Liver (tissue), 9 donors: ENCODE results near the gene AKNA. TPM values are rescaled to one million over a fixed set of nuclear protein-coding genes. Genes with fewer than 3 reads are reported as not detected.

ENCODE experiments used
- DNase-seq: peaks from one replicate; pipeline ENCODE4 v3.0.0-alpha.2; 2017; ENCODE audit warnings: low spot score
- H3K27ac ChIP-seq, 2 donors: one replicate each; pipeline ENCODE4 v1.7.0; 2013; ENCODE audit warnings: inconsistent platforms in 2 of 2, low read length in 2 of 2, control low read depth in 1 of 2, low read depth in 1 of 2, mild to moderate bottlenecking in 1 of 2
- H3K27me3 ChIP-seq, 4 donors: one replicate each; pipeline versions ENCODE4 v1.6.1 to v1.7.0; 2013; ENCODE audit warnings: low read length in 3 of 4, inconsistent platforms in 1 of 4, mild to moderate bottlenecking in 1 of 4, moderate library complexity in 1 of 4; ENCODE audit not compliant: control insufficient read depth in 4 of 4, insufficient read depth in 4 of 4
- H3K36me3 ChIP-seq, 4 donors: one replicate each; pipeline versions ENCODE4 v1.6.1 to v1.7.0; 2013; ENCODE audit warnings: low read length in 3 of 4, mild to moderate bottlenecking in 3 of 4, low read depth in 1 of 4, moderate library complexity in 1 of 4; ENCODE audit not compliant: control insufficient read depth in 4 of 4, insufficient read depth in 3 of 4
- H3K4me1 ChIP-seq, 4 donors: one replicate each; pipeline versions ENCODE4 v1.6.1 to v1.7.0; 2013; ENCODE audit warnings: low read length in 3 of 4, mild to moderate bottlenecking in 3 of 4, moderate library complexity in 1 of 4; ENCODE audit not compliant: control insufficient read depth in 4 of 4, insufficient read depth in 4 of 4
- H3K4me3 ChIP-seq, 3 donors: one replicate each; pipeline versions ENCODE4 v1.6.1 to v1.7.0; 2013; ENCODE audit warnings: low read length in 3 of 3, control low read depth in 1 of 3, low read depth in 1 of 3, mild to moderate bottlenecking in 1 of 3
- H3K9ac ChIP-seq, 2 donors: one replicate each; pipeline ENCODE4 v1.7.0; 2013; ENCODE audit warnings: low read length in 2 of 2, mild to moderate bottlenecking in 2 of 2, moderate library complexity in 2 of 2, control low read depth in 1 of 2, low read depth in 1 of 2
- H3K9me3 ChIP-seq, 4 donors: one replicate each; pipeline versions ENCODE4 v1.6.1 to v1.7.0; 2013; ENCODE audit warnings: low read length in 3 of 4; ENCODE audit not compliant: control insufficient read depth in 4 of 4
- EGR1 ChIP-seq, 2 donors: IDR thresholded peaks; 2 replicates each; pipeline ENCODE4 v1.6.1; 2016 to 2018; ENCODE audit warnings: antibody characterized with exemption in 2 of 2, low read depth in 2 of 2
- FOXA1 ChIP-seq: IDR thresholded peaks from 2 replicates; pipeline ENCODE4 v1.6.1; 2016; ENCODE audit warnings: antibody characterized with exemption
- FOXA2 ChIP-seq: IDR thresholded peaks from 2 replicates; pipeline ENCODE4 v1.6.1; 2016; ENCODE audit warnings: antibody characterized with exemption
- GABPA ChIP-seq, 2 donors: IDR thresholded peaks in 1 of 2; conservative IDR thresholded peaks in 1 of 2; 2 replicates each; pipeline ENCODE4 v1.6.1; 2016; ENCODE audit warnings: antibody characterized with exemption in 2 of 2, mild to moderate bottlenecking in 1 of 2, moderate library complexity in 1 of 2
- HNF4A ChIP-seq, 2 donors: conservative IDR thresholded peaks; 2 replicates each; pipeline ENCODE4 v1.6.1; 2016; ENCODE audit warnings: antibody characterized with exemption in 2 of 2, mild to moderate bottlenecking in 2 of 2
- HNF4G ChIP-seq: IDR thresholded peaks from 2 replicates; pipeline ENCODE4 v1.6.1; 2016; ENCODE audit warnings: antibody characterized with exemption
- JUND ChIP-seq, 2 donors: IDR thresholded peaks; 2 replicates each; pipeline ENCODE4 v1.6.1; 2016; ENCODE audit warnings: antibody characterized with exemption in 2 of 2
- NR2F2 ChIP-seq: IDR thresholded peaks from 2 replicates; pipeline ENCODE4 v1.6.1; 2016; ENCODE audit warnings: antibody characterized with exemption
- RAD21 ChIP-seq, 2 donors: IDR thresholded peaks; 2 replicates each; pipeline ENCODE4 v1.6.1; 2016; ENCODE audit warnings: antibody characterized with exemption in 2 of 2, mild to moderate bottlenecking in 2 of 2
- RXRA ChIP-seq, 2 donors: IDR thresholded peaks; 2 replicates each; pipeline ENCODE4 v1.6.1; 2017 to 2018; ENCODE audit warnings: antibody characterized with exemption in 2 of 2, mild to moderate bottlenecking in 1 of 2
- SP1 ChIP-seq: IDR thresholded peaks from 2 replicates; pipeline ENCODE4 v1.6.1; 2018; ENCODE audit warnings: antibody characterized with exemption, mild to moderate bottlenecking
- TAF1 ChIP-seq: conservative IDR thresholded peaks from 2 replicates; pipeline ENCODE4 v1.6.1; 2016; ENCODE audit warnings: antibody characterized with exemption, mild to moderate bottlenecking
- YY1 ChIP-seq: IDR thresholded peaks from 2 replicates; pipeline ENCODE4 v1.6.1; 2016; ENCODE audit warnings: antibody characterized with exemption, mild to moderate bottlenecking
- WGBS: extraction: QIAGEN DNeasy Blood & Tissue Kit; methylation state at CpG from one replicate; pipeline ENCODE4 v1.1.7; 2013; 5-methylcytosine and 5-hydroxymethylcytosine counted together
- polyA plus RNA-seq, 2 donors: library from polyadenylated mRNA; stranded (reverse) in 1 of 2; unstranded in 1 of 2; fragments of 200-250 nt in 1 of 2; fragments of >200 nt in 1 of 2; fragmentation: Nextera tagmentation in 1 of 2; extraction: Ambion mirVana in 1 of 2; gene quantifications; one replicate each; pipeline versions ENCODE4 v1.2.1 to v1.2.3, GENCODE V29; 2013 to 2015
- total RNA-seq, 2 donors: library from RNA; depleted of rRNA; stranded (reverse); fragments of >200 nt; gene quantifications; one replicate each; pipeline ENCODE4 v1.2.3, GENCODE V29; 2014
- TF ChIP-seq, protein P1 (sequence below): IDR thresholded peaks from 2 replicates; pipeline ENCODE4 v1.6.1; 2016; ENCODE audit warnings: antibody characterized with exemption
- TF ChIP-seq, protein P2 (sequence below): fragments of 150-350 bp; IDR thresholded peaks from 2 replicates; pipeline ENCODE4 v1.5.1; 2017; ENCODE audit warnings: improper control_type of control experiment, low read depth, low read length; ENCODE audit not compliant: missing input control
- TF ChIP-seq, protein P3 (sequence below): IDR thresholded peaks from 2 replicates; pipeline ENCODE4 v1.6.1; 2016; ENCODE audit warnings: antibody characterized with exemption
- TF ChIP-seq, protein P4 (sequence below): IDR thresholded peaks from 2 replicates; pipeline ENCODE4 v1.6.1; 2016; ENCODE audit warnings: antibody characterized with exemption, mild to moderate bottlenecking
- TF ChIP-seq, protein P5 (sequence below): IDR thresholded peaks from 2 replicates; pipeline ENCODE4 v1.6.1; 2016; ENCODE audit warnings: antibody characterized with exemption
- donor health status: healthy.
- donor health status: healthy.
- donor health status: healthy.
- donor health status: healthy.
- donor health status: healthy.

AKNA gene
- total and polyA plus RNA-seq, 4 donors = 4.2 to 31.7 (median 6.9) TPM

DNA sequence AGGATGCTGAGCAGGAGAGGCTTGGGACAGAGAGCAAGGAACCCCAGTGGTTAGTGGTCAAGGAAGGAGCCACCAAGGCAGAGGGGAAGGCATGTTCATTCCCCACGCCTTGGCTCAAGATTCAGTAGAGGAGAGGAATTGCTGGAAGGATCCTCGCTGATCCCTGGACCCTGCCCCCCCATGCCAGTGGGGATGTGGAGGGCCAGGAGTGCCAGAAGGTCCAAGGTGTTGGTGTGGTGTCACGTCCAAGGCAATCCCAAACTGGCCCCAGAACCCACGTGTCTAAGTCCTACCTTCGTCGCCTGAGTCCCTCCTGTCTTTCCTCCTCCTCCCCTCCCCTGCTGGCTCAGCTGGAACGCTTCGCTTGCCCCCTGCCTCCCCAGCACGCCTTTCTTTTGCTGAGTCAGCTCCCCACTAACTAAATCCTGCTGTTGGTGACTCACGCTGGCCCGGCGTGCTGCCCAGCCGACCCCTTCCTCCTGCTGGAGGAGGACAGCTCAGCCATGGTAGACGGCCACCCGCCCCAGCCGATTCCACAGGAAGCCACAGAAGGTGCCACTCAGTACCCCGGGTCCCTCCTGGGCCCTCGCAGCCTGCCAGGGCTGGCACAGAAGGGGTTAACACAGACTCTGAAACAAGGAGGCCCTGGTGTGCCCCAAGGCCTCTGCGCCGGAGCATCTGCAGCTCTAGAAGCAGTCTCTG is 102.5 kb downstream of the AKNA start:
- WGBS = 79% methylated on average over 20 of the region's 20 CpGs
- no peak for TF ChIP-seq RXRA (IDR thresholded peaks at IDR 0.05)
- TF ChIP-seq HNF4A (conservative IDR thresholded peaks at IDR 0.05) = no peak
- TF ChIP-seq, protein P1, sequence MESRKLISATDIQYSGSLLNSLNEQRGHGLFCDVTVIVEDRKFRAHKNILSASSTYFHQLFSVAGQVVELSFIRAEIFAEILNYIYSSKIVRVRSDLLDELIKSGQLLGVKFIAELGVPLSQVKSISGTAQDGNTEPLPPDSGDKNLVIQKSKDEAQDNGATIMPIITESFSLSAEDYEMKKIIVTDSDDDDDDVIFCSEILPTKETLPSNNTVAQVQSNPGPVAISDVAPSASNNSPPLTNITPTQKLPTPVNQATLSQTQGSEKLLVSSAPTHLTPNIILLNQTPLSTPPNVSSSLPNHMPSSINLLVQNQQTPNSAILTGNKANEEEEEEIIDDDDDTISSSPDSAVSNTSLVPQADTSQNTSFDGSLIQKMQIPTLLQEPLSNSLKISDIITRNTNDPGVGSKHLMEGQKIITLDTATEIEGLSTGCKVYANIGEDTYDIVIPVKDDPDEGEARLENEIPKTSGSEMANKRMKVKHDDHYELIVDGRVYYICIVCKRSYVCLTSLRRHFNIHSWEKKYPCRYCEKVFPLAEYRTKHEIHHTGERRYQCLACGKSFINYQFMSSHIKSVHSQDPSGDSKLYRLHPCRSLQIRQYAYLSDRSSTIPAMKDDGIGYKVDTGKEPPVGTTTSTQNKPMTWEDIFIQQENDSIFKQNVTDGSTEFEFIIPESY = no peak
- TF ChIP-seq HNF4G = no peak
- TF ChIP-seq, protein P2, sequence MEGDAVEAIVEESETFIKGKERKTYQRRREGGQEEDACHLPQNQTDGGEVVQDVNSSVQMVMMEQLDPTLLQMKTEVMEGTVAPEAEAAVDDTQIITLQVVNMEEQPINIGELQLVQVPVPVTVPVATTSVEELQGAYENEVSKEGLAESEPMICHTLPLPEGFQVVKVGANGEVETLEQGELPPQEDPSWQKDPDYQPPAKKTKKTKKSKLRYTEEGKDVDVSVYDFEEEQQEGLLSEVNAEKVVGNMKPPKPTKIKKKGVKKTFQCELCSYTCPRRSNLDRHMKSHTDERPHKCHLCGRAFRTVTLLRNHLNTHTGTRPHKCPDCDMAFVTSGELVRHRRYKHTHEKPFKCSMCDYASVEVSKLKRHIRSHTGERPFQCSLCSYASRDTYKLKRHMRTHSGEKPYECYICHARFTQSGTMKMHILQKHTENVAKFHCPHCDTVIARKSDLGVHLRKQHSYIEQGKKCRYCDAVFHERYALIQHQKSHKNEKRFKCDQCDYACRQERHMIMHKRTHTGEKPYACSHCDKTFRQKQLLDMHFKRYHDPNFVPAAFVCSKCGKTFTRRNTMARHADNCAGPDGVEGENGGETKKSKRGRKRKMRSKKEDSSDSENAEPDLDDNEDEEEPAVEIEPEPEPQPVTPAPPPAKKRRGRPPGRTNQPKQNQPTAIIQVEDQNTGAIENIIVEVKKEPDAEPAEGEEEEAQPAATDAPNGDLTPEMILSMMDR = no peak
- TF ChIP-seq YY1 = no peak
- TF ChIP-seq FOXA1 = no peak
- TF ChIP-seq, protein P3, sequence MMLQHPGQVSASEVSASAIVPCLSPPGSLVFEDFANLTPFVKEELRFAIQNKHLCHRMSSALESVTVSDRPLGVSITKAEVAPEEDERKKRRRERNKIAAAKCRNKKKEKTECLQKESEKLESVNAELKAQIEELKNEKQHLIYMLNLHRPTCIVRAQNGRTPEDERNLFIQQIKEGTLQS = no peak
- TF ChIP-seq, protein P4, sequence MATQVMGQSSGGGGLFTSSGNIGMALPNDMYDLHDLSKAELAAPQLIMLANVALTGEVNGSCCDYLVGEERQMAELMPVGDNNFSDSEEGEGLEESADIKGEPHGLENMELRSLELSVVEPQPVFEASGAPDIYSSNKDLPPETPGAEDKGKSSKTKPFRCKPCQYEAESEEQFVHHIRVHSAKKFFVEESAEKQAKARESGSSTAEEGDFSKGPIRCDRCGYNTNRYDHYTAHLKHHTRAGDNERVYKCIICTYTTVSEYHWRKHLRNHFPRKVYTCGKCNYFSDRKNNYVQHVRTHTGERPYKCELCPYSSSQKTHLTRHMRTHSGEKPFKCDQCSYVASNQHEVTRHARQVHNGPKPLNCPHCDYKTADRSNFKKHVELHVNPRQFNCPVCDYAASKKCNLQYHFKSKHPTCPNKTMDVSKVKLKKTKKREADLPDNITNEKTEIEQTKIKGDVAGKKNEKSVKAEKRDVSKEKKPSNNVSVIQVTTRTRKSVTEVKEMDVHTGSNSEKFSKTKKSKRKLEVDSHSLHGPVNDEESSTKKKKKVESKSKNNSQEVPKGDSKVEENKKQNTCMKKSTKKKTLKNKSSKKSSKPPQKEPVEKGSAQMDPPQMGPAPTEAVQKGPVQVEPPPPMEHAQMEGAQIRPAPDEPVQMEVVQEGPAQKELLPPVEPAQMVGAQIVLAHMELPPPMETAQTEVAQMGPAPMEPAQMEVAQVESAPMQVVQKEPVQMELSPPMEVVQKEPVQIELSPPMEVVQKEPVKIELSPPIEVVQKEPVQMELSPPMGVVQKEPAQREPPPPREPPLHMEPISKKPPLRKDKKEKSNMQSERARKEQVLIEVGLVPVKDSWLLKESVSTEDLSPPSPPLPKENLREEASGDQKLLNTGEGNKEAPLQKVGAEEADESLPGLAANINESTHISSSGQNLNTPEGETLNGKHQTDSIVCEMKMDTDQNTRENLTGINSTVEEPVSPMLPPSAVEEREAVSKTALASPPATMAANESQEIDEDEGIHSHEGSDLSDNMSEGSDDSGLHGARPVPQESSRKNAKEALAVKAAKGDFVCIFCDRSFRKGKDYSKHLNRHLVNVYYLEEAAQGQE = no peak
- TF ChIP-seq, protein P5, sequence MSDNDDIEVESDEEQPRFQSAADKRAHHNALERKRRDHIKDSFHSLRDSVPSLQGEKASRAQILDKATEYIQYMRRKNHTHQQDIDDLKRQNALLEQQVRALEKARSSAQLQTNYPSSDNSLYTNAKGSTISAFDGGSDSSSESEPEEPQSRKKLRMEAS = no peak
- no peak for TF ChIP-seq RAD21 (IDR thresholded peaks at IDR 0.05)
- TF ChIP-seq EGR1 (IDR thresholded peaks at IDR 0.05; ENCODE audit: low read depth in 2 of 2) = no peak
- TF ChIP-seq SP1 = no peak
- no peak for TF ChIP-seq GABPA (IDR thresholded peaks at IDR 0.05 in 1 of 2, conservative IDR thresholded peaks at IDR 0.05 in 1 of 2)
- no peak for TF ChIP-seq NR2F2
- no peak for TF ChIP-seq JUND (IDR thresholded peaks at IDR 0.05)
- TF ChIP-seq FOXA2 = no peak
- TF ChIP-seq TAF1 = no peak
- no peaks in the 10 kb centered on the region for H3K27me3 ChIP-seq
- H3K9me3 ChIP-seq = no peaks in the 10 kb centered on the region
- H3K9ac ChIP-seq = no peak overlapping the region
- H3K27ac ChIP-seq = no peak overlapping the region
- no peak overlapping the region for H3K4me3 ChIP-seq
- H3K4me1 ChIP-seq = peaks cover 0 to 4% (median 0%) of the 10 kb centered on the region in 4 donors
- no peak for DNase-seq
- peaks cover 5 to 43% (median 19%) of the 10 kb centered on the region in 4 donors for H3K36me3 ChIP-seq
